Fibroblast of lung (primary cell): ENCODE results near the gene DRGX.

ENCODE experiments used
- EZH2 ChIP-seq: IDR thresholded peaks from 2 replicates; pipeline ENCODE4 v1.5.1; 2012; ENCODE audit warnings: low read length, control low read depth, mild to moderate bottlenecking; ENCODE audit errors: missing control alignments
- TF ChIP-seq, protein P1 (sequence below), 2 donors: IDR thresholded peaks in 1 of 2; conservative IDR thresholded peaks in 1 of 2; 1 replicate in 1 of 2; 2 replicates in 1 of 2; pipeline ENCODE4 v1.5.1; 2011 to 2012; ENCODE audit warnings: low read length in 2 of 2, control low read depth in 1 of 2, inconsistent platforms in 1 of 2, low read depth in 1 of 2, mild to moderate bottlenecking in 1 of 2

DNA sequence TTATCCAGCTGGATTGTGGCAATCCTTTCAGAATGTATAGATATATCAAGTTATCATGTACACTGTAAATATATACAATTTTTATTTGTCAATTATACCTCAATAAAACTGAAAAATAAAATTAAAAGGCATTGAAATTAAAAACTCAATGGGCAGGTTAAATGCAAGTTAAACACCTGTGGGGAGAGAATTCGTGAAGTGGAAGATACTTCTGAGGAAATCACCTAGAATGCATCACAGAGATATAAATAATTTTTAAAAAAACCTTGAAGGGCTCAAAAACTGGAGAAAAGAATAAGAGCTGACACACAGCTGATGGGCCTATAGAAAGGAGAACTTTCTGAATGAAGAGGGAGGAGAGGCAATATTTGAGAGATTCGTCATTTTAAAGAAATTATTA lies 37.2 kb upstream of the DRGX start:
- TF ChIP-seq, protein P1, sequence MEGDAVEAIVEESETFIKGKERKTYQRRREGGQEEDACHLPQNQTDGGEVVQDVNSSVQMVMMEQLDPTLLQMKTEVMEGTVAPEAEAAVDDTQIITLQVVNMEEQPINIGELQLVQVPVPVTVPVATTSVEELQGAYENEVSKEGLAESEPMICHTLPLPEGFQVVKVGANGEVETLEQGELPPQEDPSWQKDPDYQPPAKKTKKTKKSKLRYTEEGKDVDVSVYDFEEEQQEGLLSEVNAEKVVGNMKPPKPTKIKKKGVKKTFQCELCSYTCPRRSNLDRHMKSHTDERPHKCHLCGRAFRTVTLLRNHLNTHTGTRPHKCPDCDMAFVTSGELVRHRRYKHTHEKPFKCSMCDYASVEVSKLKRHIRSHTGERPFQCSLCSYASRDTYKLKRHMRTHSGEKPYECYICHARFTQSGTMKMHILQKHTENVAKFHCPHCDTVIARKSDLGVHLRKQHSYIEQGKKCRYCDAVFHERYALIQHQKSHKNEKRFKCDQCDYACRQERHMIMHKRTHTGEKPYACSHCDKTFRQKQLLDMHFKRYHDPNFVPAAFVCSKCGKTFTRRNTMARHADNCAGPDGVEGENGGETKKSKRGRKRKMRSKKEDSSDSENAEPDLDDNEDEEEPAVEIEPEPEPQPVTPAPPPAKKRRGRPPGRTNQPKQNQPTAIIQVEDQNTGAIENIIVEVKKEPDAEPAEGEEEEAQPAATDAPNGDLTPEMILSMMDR (conservative IDR thresholded peaks at IDR 0.05 in 1 of 2, IDR thresholded peaks at IDR 0.05 in 1 of 2; ENCODE audit: low read depth in 1 of 2, low read length in 2 of 2): no peak
- no peak for TF ChIP-seq EZH2
